ENCODE results near the gene TCF4. TPM values are rescaled to one million over a fixed set of nuclear protein-coding genes. Genes with fewer than 3 reads are reported as not detected.

TCF4 gene
- total RNA-seq, 1 donor from 2014 or later: 77.3 TPM

- no peaks in the 10 kb centered on the region for H3K36me3 Mint-ChIP-seq (ENCODE audit: unreplicated experiment)
- H3K27ac Mint-ChIP-seq (ENCODE audit: unreplicated experiment): peak overlapping the region; percentile 90
- peaks cover 53% of the 10 kb centered on the region for H3K4me1 Mint-ChIP-seq (ENCODE audit: unreplicated experiment)
- peak; percentile 96 for DNase-seq (ENCODE audit: extremely low spot score, unreplicated experiment)
- TF ChIP-seq CTCF (IDR thresholded peaks at IDR 0.05): no peak
- peak overlapping the region; percentile 91 for H3K4me3 Mint-ChIP-seq (ENCODE audit: unreplicated experiment)
- H3K9me3 Mint-ChIP-seq (ENCODE audit: unreplicated experiment): no peaks in the 10 kb centered on the region
- no peaks in the 10 kb centered on the region for H3K27me3 Mint-ChIP-seq (ENCODE audit: unreplicated experiment)
Measured at GRCh38 chr18:55321265-55322177, 266.5 kb downstream of the TCF4 start.

GRCh38 chr18:55320424-55321264 is 267.3 kb downstream of the TCF4 start:
- no peak for DNase-seq (ENCODE audit: extremely low spot score, unreplicated experiment)
- H3K9me3 Mint-ChIP-seq (ENCODE audit: unreplicated experiment): no peaks in the 10 kb centered on the region
- peaks cover 56% of the 10 kb centered on the region for H3K4me1 Mint-ChIP-seq (ENCODE audit: unreplicated experiment)

GRCh38 chr18:55319459-55320193 is 268.4 kb downstream of the TCF4 start:
- H3K27ac Mint-ChIP-seq (ENCODE audit: unreplicated experiment): peak overlapping the region; percentile 90
- DNase-seq (ENCODE audit: extremely low spot score, unreplicated experiment): no peak

More at GRCh38 chr18:55320424-55321264, 267.3 kb downstream of the TCF4 start:
- peak overlapping the region; percentile 90 for H3K27ac Mint-ChIP-seq (ENCODE audit: unreplicated experiment)
- TF ChIP-seq CTCF (IDR thresholded peaks at IDR 0.05): no peak
- H3K4me3 Mint-ChIP-seq (ENCODE audit: unreplicated experiment): peak overlapping the region; percentile 91
- H3K36me3 Mint-ChIP-seq (ENCODE audit: unreplicated experiment): no peaks in the 10 kb centered on the region
- H3K27me3 Mint-ChIP-seq (ENCODE audit: unreplicated experiment): no peaks in the 10 kb centered on the region

GRCh38 chr18:55318951-55319441 is 269.0 kb downstream of the TCF4 start:
- Mint-ChIP-seq H3K27me3 (ENCODE audit: unreplicated experiment) (no peaks in the 10 kb centered on the region), H3K36me3 (ENCODE audit: unreplicated experiment) (no peaks in the 10 kb centered on the region), H3K27ac (ENCODE audit: unreplicated experiment) (peak overlapping the region; percentile 90), H3K4me1 (ENCODE audit: unreplicated experiment) (peaks cover 58% of the 10 kb centered on the region), H3K4me3 (ENCODE audit: unreplicated experiment) (peak overlapping the region; percentile 91), H3K9me3 (ENCODE audit: unreplicated experiment) (no peaks in the 10 kb centered on the region)
- TF ChIP-seq CTCF (IDR thresholded peaks at IDR 0.05): no peak
- DNase-seq (ENCODE audit: extremely low spot score, unreplicated experiment): no peak

More at GRCh38 chr18:55319459-55320193, 268.4 kb downstream of the TCF4 start:
- Mint-ChIP-seq H3K4me1 (ENCODE audit: unreplicated experiment) (peaks cover 61% of the 10 kb centered on the region), H3K27me3 (ENCODE audit: unreplicated experiment) (no peaks in the 10 kb centered on the region), H3K4me3 (ENCODE audit: unreplicated experiment) (peak overlapping the region; percentile 91), H3K36me3 (ENCODE audit: unreplicated experiment) (no peaks in the 10 kb centered on the region), H3K9me3 (ENCODE audit: unreplicated experiment) (no peaks in the 10 kb centered on the region)
- no peak for TF ChIP-seq CTCF (IDR thresholded peaks at IDR 0.05)

Measured in osteocyte (in vitro differentiated cells).